Measurements from ENCODE around the gene NSMF. TPM values are rescaled to one million over a fixed set of nuclear protein-coding genes. Genes with fewer than 3 reads are reported as not detected.

Gene NSMF
- total RNA-seq, 1 experiment from 2014 or later: 73.4 TPM

DNA sequence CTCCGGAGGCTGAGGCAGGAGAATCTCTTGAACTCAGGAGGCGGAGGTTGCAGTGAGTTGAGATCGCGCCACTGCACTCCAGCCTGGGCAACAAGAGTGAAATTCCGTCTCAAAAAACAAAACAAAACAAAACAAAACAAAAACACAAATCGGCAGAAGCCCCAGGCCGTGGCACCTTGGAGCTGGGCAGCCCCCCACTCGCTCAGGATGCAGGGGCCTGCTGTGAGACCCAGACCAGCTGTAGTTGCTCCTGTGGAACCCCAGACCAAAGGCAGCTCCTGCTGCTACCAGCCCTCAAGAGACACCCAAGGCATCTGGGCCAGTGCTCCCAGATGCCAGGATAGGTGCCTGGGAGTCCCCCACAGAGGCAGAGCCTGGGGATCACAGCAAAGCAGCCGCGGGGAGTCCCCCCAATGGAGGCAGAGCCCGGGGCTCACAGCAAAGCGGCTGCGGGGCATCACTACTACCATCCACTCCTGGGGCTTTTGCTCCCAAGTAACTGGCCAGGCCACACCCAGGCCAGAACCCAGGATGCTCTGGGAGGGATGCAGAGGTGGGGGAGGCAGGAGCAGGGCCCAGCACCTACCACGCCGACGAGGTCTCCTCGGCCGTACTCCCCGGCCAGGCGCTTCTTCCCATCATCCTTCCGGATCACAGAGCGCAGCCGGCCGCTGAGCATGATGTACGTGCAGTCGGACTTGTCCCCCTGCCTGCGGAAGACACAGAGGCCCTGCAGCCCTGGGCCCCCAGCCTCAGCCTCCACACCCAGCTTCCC, 37.7 kb upstream of the NSMF start:
- DNase-seq: no peak
- H3K9me2 ChIP-seq (ENCODE audit: insufficient read depth): no peaks in the 10 kb centered on the region
- H3F3A ChIP-seq (ENCODE audit: insufficient read depth, low read depth): peaks cover 14% of the 10 kb centered on the region; the same call in 1 of the 2 replicates
- ChIA-PET CTCF (no interaction called here), POLR2A (ENCODE audit: unreplicated experiment) (no interaction called here)
- intact Hi-C loops (cut with micrococcal nuclease; ENCODE audit: unreplicated experiment): no loop called here
- no peaks in the 10 kb centered on the region for H4K20me1 ChIP-seq (ENCODE audit: insufficient read depth)
- no peak overlapping the region for H3K4me3 ChIP-seq
- no peak overlapping the region for H3K27ac ChIP-seq
- no peaks in the 10 kb centered on the region for H3K36me3 ChIP-seq (ENCODE audit: low read depth)
- H3K4me2 ChIP-seq: no peak overlapping the region
- H3K27me3 ChIP-seq (ENCODE audit: insufficient read depth, low read depth): no peaks in the 10 kb centered on the region
- TF ChIP-seq, protein P1, sequence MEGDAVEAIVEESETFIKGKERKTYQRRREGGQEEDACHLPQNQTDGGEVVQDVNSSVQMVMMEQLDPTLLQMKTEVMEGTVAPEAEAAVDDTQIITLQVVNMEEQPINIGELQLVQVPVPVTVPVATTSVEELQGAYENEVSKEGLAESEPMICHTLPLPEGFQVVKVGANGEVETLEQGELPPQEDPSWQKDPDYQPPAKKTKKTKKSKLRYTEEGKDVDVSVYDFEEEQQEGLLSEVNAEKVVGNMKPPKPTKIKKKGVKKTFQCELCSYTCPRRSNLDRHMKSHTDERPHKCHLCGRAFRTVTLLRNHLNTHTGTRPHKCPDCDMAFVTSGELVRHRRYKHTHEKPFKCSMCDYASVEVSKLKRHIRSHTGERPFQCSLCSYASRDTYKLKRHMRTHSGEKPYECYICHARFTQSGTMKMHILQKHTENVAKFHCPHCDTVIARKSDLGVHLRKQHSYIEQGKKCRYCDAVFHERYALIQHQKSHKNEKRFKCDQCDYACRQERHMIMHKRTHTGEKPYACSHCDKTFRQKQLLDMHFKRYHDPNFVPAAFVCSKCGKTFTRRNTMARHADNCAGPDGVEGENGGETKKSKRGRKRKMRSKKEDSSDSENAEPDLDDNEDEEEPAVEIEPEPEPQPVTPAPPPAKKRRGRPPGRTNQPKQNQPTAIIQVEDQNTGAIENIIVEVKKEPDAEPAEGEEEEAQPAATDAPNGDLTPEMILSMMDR (conservative IDR thresholded peaks at IDR 0.05): no peak
- TF ChIP-seq EZH2 (IDR thresholded peaks at IDR 0.05; ENCODE audit: low read depth): no peak
- no TSS peak for BruUV-seq (replicated peaks)
- peaks cover under 1% of the 10 kb centered on the region; the same call in 1 of the 2 replicates for H3K4me1 ChIP-seq (replicated peaks; ENCODE audit: insufficient read depth)
- H2AFZ ChIP-seq: no peak overlapping the region
- no peaks in the 10 kb centered on the region for H3K79me2 ChIP-seq (ENCODE audit: low read depth)
- H3K9me3 ChIP-seq (ENCODE audit: insufficient read depth, low read depth): no peaks in the 10 kb centered on the region

DNA sequence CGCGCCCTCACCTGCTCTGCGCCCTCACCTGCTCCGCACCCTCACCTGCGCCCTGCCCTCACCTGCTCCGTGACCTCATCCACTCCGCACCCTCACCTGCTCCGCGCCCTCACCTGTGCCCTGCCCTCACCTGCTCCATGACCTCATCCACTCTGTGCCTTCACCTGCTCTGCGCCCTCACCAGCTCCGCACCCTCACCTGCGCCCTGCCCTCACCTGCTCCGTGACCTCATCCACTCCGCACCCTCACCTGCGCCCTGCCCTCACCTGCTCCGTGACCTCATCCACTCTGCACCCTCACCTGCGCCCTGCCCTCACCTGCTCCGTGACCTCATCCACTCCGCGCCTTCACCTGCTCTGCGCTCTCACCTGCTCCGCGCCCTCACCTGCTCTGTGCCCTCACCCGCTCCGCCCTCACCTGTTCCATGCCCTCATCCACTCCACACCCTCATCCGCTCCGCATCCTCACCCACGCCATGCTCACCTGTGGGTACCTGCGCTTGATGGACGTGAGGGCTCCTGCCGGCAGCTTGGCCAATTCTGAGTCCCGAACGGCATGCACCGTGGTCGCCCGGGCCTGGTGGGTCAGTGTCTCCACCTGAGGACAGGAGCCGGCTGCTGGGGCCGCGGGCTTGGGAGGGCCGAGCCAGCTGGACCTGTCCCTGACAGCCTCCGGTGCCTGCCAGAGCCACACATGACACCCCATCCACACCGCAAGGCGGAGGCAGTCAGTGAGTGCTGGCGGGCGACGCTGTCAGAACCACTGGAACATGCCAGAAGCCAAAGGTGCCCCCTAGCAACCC, 35.6 kb upstream of the NSMF start:
- POLR2A ChIA-PET (ENCODE audit: unreplicated experiment): no interaction called here
- Histone ChIP-seq H3K9me2 (ENCODE audit: insufficient read depth) (no peaks in the 10 kb centered on the region), H3F3A (ENCODE audit: insufficient read depth, low read depth) (peaks cover 13% of the 10 kb centered on the region; the same call in 1 of the 2 replicates), H3K36me3 (ENCODE audit: low read depth) (no peaks in the 10 kb centered on the region), H2AFZ (no peak overlapping the region), H3K4me2 (no peak overlapping the region), H3K4me1 (replicated peaks; ENCODE audit: insufficient read depth) (no peaks in the 10 kb centered on the region), H3K27ac (no peak overlapping the region), H3K4me3 (no peak overlapping the region), H3K79me2 (ENCODE audit: low read depth) (no peaks in the 10 kb centered on the region), H3K27me3 (ENCODE audit: insufficient read depth, low read depth) (no peaks in the 10 kb centered on the region), H3K9me3 (ENCODE audit: insufficient read depth, low read depth) (no peaks in the 10 kb centered on the region), H4K20me1 (ENCODE audit: insufficient read depth) (no peaks in the 10 kb centered on the region)
- intact Hi-C loops (cut with micrococcal nuclease; ENCODE audit: unreplicated experiment): no loop called here
- CTCF ChIA-PET: no interaction called here
- no peak for DNase-seq
- no TSS peak for BruUV-seq (replicated peaks)
- TF ChIP-seq, protein P1 (conservative IDR thresholded peaks at IDR 0.05): no peak
- TF ChIP-seq EZH2 (IDR thresholded peaks at IDR 0.05; ENCODE audit: low read depth): no peak

DNA sequence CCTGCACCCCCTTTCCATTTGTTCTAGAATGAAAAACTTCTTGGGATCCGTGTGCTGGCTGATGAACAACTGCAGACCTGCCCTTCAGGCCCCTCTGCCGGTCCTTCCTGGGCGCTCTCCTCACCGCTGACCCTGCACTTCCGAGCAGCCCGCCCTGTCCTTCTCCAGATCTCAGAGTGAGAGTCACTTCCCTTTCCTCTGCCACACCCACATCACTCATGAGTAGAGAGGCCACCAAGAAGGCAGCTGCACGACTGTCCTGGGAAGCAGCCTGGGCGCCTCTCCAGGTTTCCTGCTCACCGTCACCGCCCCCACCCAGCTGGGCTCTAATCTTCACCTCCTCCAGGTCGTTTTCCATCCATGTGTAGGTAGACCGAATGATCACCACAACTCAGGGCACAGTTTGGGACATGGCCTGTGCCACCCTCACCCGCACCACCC, 35.0 kb upstream of the NSMF start:
- H3K27ac ChIP-seq: no peak overlapping the region

More for the DNA sequence above, 35.0 kb upstream of the NSMF start:
- no peak for TF ChIP-seq EZH2 (IDR thresholded peaks at IDR 0.05; ENCODE audit: low read depth)
- TF ChIP-seq, protein P1 (conservative IDR thresholded peaks at IDR 0.05): no peak
- H3K9me3 ChIP-seq (ENCODE audit: insufficient read depth, low read depth): no peaks in the 10 kb centered on the region
- no peaks in the 10 kb centered on the region for H3K79me2 ChIP-seq (ENCODE audit: low read depth)
- H3K36me3 ChIP-seq (ENCODE audit: low read depth): no peaks in the 10 kb centered on the region
- BruUV-seq (replicated peaks): no TSS peak
- H3K4me2 ChIP-seq: no peak overlapping the region
- H3K27me3 ChIP-seq (ENCODE audit: insufficient read depth, low read depth): no peaks in the 10 kb centered on the region
- no peaks in the 10 kb centered on the region for H3K4me1 ChIP-seq (replicated peaks; ENCODE audit: insufficient read depth)
- ChIA-PET CTCF (no interaction called here), POLR2A (ENCODE audit: unreplicated experiment) (no interaction called here)
- H4K20me1 ChIP-seq (ENCODE audit: insufficient read depth): no peaks in the 10 kb centered on the region
- H3F3A ChIP-seq (ENCODE audit: insufficient read depth, low read depth): 0 out of 2 replicates have a peak, but pooled peaks cover 10% of the 10 kb centered on the region
- H3K4me3 ChIP-seq: no peak overlapping the region
- intact Hi-C loops (cut with micrococcal nuclease; ENCODE audit: unreplicated experiment): no loop called here
- H3K9me2 ChIP-seq (ENCODE audit: insufficient read depth): no peaks in the 10 kb centered on the region
- DNase-seq: peak in 1 of 2 experiments; percentile 28
- no peak overlapping the region for H2AFZ ChIP-seq
